ENCODE measurements around the gene PHACTR1.

PHACTR1 gene

DNA sequence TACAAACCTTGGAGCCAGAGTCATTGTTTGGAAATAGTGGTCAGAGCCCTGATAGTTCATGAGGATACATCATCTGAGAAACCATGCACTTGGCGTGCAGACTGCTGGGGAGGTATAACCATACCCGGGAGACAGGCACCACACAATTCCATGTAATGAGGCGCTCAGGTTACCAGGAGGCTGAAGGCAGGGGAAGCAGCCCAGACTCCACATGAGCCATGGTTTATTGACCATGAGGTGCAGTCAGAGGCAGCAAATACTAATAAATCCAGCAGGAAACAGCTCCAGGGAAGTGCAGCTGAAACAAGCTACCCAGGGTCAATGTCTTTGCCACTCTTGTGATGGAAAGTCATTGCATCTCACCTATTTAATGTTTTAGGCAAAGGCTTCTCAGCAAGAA lies 455.7 kb downstream of the PHACTR1 start:
- DNase-seq = no peak

DNA sequence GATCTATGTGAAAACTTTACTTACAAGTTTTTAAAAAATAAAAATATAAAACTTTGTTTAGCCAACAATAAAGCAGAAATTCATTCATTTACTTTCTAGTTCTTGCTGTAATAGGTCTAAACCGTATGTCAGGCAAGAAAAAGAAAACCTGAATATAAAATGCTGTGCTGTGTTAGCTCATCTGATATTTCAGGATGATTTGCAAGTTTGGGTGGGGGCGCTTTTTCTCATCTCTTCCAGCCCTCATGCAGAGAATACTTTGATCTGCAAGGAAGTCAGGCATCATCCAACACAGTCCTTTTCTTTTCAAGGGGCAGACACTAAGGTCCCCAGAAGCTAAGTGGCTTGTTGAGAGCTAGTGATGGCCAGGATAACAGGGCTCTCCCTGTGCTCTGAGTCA lies 458.5 kb downstream of the PHACTR1 start:
- no peak for DNase-seq

DNA sequence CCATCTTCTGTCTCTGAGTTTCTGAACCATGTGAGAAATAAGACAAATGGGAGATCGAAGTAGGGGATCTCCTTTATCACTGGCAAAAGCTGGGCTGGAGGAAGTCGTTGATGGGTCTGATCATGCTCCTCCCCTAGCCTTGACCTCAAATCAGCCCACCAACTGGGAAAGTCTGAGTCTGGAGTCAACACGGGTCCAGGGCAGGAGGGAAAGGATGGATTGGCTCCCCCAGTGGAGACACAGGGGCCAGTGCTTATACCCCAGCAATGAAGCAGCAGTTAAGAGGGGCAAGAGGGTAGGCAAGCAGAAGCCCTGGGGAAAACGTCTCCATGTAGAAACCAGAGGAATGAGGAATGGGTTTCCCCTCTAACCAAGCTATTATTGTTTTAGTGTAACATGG lies 459.2 kb downstream of the PHACTR1 start:
- DNase-seq = no peak

DNA sequence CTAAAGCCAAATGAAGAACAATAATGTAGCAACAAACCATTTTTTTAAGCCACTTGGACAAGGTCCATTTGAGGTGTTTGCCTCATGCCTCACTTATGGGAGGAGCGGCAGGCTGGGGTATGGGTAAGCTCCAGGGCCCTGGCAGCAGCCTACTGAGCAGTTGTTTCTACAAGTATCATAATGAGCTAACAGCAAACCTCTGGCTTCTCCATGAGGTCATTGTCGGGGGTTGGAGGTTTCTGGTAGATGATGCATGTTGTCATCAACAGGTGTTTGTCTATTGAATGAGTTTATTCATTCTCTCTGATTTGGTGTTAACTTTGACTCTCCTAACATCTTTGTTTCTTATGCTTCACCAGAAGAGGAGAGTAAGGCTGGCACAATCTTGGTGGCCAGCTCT lies 461.1 kb downstream of the PHACTR1 start:
- no peak for DNase-seq

DNA sequence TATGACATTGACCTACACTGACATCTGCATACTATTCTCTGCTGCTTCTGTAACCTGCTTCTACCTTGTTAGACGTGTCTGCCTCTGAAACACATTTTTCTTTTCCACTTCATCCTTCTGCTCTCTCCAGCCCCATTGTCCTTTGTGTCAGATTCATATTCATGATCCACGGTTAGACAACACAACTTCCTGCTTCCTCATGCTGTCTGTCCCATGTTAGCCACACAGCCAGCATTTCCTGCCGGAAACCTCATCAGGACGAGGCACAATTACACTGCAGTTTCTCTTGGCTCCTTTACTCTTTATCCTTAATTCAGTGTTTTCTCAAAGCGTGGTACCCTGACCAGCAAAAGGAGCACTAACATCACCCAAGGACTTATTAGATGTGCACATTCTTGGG lies 461.5 kb downstream of the PHACTR1 start:
- no peak for DNase-seq

DNA sequence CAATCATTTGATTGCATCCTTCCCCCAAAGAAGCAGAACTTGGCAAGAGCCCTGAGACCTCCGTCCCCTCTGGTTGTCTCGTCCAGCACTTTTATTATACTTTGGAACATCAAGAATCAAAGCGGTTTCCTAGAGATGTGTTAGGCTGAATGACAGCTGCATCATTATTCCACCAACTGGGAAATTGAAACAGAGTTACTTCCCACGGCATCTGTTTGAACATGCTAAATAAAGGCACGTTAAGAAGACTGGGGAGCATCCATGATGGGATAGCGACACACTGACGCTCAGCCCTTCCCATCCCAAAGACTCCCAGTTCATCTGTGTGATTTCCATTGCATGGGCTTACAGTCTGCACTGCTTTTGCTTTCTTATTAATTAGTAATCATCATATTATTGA lies 464.0 kb downstream of the PHACTR1 start:
- no peak for DNase-seq

DNA sequence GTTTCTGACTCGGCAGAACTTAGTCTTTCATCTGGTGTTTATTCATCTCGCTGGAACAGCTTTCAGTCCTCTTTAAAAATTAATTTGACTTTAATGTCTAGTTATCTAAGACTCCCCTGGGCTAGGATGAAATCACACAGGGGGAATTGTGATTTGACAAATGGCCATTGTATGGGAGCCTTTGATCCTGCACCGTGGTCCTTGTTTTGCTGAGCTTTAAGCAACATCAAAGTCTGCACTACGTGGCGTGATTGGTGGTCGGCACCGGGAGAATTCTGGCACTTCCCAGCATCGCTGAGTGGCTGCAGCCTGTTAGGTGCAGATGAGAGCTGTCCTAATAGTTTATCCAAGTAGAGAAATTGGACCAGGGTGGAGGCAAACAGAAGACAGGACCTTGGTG lies 464.8 kb downstream of the PHACTR1 start:
- DNase-seq = no peak

DNA sequence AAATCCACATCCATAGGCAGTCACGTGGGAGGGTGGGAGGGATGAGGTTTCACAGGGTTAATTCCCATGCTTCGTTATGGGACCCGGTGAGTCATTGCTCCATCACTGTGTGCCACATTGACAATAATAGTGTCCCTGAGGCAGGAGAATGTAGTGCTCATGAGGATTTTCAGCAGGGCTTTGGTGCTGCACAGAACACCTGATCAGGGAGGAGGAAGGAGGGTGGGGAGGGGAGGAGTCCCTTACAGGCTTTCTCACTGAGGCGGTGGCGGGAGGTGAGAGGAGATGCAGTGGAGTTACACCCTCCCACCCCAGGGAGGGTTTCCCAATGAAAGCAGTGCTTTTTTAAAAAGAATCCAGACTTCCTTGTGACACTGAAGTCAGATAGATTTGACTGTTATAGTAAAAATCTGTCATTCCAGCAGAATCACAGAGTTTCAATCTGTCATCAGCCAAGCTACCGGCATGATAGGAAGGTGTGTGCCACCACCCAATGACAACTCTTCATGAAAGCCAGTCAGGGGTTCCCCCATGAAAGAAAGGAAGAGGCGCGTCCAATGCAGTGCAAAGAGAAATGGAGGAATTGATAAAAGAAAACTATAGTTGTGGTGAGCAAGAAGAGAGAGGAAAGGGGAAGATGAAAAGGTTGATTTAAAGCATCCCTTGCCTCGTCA lies 467.0 kb downstream of the PHACTR1 start:
- DNase-seq = no peak

DNA sequence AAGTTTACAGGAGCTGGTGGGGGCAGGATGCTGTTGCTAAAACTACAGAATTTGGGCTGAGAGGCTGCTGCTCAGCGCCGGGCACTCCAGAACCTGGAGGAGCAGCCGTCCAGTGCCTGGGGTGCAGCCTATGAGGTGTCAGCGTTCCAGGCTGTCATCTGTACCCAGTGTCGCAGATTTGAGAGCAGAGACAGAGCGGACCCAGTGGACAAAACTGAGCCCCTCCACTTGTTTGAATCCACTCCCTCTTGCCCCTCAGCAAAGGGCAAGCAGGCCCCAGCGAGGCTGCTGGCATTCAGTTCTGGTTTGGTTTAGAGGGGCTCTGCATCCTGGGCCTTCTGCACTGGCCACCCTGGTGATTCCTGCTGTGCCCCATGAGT lies 467.5 kb downstream of the PHACTR1 start:
- no peak for DNase-seq

DNA sequence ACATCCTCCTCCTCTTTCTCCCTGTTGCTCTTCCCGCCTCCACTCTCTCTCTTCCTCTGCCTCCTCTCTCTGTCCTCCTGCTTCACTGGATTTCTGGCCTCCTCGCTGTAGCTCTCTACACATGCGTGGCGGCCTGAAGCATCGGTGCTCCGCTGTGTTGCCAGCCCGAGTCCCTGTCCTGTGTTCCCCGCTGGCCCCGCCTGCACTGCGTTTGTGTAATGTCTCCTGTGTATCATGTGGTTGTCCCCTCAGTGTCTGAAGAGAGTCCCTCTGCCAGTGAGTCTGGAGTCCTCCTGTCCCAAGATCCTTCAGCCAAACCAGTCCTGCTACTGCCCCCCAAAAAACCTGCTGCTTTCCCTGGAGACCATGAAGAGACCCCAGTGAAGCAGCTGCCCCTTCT lies 468.0 kb downstream of the PHACTR1 start:
- no peak for DNase-seq

DNA sequence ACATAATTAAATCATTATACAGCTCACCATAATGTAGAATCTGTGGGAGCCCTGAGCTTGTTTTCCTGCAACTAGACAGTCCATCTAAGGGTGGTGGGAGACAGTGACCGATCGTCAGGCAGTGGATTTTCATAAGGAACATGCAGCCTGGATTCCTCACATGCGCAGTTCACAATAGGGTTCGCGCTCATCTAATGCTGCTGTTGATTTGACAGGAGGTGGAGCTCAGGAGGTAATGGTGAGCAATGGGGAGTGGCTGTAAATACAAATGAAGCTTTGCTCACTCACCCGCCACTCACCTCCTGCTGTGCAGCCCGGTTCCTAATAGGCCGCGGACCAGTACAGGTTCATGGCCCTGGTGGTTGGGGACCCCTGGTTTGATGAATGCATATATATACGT lies 470.3 kb downstream of the PHACTR1 start:
- DNase-seq = no peak

DNA sequence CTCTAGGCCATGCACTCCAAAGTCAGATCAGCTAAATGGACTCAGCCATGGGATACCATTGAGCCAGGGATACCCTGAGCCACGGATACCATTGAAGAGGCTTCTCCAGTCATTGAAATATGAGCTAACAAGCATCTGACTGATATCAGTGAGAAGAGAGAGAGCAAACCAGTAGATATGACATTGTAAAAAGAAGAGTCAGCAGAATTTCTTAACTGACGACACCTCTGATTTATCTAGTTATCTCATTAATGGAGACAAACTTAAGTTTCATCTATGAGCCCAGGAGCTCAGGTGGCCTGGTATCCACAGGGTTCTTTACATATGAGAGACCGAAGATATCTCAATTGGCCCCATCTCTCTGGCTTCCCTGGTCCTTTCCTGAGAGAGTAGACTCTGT lies 471.1 kb downstream of the PHACTR1 start:
- no peak for DNase-seq

DNA sequence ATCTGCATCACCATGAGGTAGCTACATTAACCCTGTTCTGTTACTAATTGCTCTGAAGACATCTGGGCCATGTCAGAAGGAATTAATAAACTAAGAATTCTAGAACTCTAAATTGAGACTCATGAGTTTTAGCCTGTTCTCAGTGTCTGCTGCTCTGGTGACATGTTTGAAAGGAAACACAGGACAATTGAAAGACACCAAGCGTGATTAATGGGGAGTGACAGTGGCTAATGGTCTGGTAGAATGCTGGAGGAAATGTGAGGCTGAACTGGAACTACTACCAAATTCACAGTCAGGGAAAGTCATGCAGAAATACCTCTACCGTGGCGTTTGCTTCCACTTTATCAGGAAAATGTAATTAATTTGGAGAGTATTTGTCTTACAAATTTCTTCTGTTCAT lies 471.7 kb downstream of the PHACTR1 start:
- no peak for DNase-seq

DNA sequence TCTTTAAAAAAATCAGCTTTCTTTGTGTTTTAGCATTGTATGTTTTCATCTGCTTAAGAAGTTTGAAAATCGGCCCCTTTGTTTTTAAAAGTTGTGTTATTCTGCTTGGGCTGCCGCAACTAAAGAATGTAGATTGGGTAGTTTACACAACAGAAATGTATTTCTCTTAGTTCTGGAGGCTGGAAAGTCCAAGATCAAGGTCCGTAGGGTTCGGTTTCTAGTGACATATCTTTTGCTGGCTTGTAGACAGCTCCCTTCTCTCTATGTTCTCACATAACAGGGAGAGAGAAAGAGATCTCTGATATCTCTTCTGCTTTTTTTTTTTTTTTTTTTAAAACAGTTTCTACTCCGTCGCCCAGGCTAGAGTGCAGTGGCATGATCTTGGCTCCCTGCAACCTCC lies 473.1 kb downstream of the PHACTR1 start:
- no peak for DNase-seq

DNA sequence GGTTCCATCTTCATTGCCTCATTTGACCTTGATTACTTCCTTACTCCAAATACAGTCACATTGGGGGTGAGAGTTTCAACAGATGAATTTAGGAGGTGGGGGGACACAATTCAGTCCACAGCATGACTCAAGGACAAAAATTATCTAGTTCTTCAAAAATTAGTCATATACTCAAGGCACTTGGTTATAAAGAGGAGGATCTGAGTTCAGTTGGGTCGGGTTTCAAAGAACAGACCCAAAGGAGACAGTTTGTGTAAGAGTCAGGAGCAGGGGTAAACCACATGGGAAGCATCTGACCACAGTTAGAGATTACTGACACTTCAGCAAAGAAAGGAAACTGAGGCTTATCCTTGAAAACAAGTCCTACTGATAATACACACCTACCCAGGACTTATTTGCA lies 473.8 kb downstream of the PHACTR1 start:
- DNase-seq = no peak

DNA sequence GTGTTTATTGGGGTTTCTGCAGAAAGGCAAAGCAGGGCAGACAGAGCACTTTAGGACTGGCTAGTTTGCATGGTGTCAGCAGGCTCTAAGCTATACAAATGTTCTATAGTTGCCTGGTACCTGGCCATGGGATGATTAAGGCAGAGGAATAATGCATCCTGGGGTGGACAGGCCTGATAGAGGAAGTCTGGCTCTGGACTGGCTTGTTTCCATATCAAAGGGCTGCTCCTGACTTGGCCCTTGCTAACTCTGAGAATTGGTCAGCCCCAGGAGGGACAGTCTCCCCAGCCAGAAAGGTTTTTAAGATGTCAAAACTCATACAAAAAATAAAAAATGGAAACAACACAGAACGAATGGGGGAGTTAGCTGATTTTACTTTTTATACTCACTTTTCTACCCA lies 474.9 kb downstream of the PHACTR1 start:
- no peak for DNase-seq

DNA sequence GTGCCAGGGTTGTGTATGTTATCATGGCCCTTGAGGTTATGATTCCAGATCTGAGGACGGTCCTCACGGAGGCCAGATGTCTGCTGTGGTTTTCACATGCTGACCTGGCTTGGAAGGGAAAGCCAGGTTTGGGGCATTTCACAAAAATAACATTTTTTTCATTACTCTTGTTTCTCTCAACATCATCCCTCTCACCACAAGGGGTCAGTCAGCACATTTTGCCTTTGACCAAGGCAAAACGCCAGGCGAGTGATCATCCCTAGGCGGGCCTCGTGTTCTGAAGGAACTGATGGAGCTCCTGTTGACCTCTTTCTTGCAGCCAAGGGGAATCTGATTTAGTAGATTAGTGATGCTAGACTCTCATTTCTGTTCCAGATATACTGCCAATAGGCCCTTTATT lies 478.3 kb downstream of the PHACTR1 start:
- DNase-seq = no peak

DNA sequence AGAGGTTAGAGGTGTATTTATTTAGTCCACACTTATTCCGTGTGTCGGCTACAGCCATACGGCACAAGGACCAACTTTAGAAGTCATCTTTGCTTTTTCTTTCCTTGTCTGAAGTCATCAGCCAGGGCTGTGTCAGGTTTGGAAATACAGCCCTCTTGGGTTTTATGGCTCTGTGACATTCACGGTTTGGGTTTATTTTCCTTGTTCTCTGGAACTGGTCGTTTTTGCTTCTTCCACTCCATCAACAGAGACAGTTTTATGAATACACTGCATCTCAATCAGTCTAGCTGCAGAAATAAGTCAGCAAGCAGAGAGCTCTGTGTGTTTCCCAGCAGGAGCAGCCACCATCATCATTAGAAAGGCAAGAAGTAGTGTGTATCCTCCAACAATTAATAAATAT lies 479.2 kb downstream of the PHACTR1 start:
- DNase-seq = no peak

DNA sequence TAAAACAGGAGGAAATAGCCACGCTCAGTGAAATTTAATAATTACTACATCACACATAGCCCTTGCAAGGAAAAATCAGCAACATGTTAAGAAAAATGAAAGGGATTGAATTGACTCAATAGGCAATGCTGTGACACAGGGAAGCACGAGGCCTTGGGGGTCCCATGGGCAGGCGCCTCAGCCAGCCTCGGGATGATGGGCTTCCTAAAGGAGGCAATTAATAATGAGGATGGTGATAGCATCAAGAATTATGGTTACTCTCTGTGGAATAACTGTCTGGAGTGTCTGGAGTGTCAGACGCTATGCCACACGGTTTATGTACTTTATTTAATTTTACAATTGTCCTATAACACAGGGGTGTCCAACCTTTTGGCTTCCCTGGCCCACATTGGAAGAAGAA lies 481.6 kb downstream of the PHACTR1 start:
- DNase-seq = no peak

DNA sequence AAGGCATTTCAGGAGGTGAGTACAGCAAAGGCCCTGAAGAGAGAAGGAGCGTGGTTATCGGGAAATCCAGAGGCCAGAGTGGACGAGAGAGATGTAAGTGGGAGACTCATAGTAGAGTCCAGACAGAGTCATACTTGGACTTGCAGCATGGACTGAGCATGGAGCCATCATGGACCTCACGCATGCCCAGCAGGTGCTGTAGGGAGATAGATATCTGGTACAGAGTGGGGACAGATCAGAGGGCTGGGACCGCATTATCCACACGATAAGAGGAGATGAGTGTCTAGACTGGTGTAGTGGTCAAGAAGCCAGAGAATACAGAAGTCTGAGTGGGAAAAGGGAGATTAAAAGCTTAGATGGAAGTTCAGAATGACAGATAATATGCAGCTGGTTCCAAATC lies 484.8 kb downstream of the PHACTR1 start:
- DNase-seq = no peak

DNA sequence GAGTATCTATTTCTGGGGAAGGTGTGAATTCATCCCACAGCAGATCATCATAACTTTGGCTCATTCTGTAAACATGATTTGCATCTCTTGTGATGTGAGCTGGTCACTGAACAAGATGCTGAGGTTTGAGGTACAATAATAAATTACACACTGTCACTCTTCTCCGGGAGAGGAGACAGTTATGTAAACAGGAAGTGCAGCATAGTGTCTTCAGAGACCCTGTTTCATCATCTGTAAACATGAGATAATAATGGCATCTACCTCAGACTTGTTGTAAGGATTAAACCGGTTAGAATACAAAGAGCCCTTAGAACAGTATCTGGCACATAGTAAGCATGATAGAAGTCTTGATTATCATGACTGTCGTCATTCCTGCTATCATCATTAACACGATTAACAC lies 486.6 kb downstream of the PHACTR1 start:
- DNase-seq = no peak

DNA sequence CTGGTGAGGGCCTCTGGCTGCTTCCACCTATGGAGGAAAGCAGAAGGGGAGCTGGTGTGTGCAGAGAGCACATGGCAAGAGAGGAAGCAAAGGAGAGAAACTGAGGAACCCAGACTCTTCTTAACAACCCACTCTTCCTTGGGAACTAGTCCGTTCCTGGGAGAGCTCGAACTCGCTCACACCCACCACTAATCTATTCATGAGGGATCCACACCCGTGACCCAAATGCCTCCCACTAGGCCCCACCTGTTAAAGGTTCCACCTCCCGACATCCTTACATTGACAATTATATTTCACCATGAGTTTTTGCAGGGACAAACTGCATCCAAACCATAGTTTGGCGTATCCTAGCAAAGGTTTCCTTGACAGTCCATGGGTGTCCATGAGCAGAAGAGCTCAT lies 488.5 kb downstream of the PHACTR1 start:
- DNase-seq = no peak

DNA sequence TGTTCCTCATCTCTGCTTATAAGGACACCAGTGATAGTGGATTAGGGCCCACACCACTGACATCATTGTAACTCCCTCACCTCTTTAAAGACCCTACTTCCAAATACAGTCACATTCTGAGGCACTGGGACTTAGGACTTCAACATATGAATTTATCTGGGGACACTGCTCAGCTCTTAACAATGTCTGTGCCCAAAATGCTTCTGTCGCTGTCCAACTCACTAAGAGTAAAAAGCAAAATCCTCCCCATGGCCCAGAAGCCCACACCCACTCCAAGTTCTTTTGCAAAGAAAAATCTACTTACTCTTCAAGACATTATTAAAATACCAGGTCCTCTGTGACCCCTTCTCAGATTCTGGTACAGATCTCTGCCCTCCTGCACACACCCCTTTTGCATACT lies 495.5 kb downstream of the PHACTR1 start:
- no peak for DNase-seq

DNA sequence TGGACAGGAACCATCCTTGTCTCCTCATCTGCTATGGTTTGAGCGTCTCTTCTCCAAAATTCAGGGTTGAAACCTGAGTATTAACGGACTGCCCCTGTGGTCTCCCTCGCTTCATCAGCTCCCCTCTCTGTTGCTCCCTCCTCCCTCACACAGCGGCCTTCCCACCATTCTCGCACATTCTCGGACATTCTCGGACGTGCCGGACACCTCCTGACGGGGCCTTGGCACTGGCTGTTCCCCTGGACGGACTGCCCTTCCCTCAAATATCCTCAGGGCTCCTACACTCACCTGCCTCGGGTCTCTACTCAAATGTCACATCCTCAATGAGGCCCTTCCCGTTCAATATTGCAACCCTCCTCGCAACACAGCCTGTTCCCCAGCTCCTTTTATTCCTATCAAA lies 496.0 kb downstream of the PHACTR1 start:
- no peak for DNase-seq

DNA sequence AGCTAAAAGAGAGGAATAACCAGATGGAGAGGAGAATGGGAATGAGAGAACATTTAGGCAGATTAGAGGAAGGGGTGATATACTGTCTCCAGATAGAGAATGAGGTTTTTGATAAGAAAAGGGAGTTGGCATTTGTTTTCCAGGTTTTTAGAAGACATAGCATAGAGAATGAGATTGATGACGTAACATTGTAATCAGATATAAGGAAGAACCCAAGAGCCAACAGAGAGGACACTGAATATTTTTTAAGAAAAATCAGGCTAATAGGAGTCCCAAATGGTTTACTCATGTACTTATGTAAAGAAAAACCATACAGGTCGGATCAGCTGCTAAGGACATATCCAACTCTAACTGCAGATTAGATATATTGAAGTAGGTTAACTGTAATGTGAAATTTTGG lies 498.8 kb downstream of the PHACTR1 start:
- DNase-seq = no peak

Data from DMS79 (cell line).